Measurements from ENCODE around the gene ENOX2.
"Not testable (repeated sequence)": the region's sequence is repeated elsewhere in the genome, so short reads cannot be mapped to it uniquely, and the experiment has no call there.

Gene ENOX2

DNA sequence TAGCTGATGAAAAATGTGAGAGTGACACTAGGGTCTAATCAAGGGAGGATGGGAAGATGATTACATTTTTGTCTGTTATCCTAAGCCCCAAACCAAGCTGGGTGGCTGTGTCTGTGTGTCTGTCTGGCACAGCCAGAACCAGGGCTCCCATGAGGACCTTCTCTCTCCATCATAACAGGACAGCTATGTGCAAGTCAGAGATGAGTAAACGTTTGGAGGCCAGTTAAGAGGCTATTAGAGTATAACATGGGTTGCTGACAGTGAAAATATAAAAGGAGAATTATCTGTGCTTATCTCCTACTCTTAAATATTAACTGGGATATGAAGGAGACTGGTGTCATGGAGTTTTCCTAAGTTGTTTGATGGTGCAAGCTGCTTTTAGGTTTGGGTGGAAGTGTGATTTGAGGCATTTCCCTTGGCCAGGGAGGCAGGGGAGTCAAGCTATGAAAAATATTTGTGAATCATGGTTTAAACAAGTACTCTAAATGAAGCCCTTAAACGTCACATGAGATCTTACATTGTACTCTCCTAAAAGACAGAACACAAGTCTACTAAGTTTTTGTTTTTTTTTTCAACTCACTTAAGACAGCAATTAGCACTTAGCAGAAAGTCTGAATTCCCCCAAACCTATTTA, 156.2 kb downstream of the ENOX2 start:
- DNase-seq = no peak

DNA sequence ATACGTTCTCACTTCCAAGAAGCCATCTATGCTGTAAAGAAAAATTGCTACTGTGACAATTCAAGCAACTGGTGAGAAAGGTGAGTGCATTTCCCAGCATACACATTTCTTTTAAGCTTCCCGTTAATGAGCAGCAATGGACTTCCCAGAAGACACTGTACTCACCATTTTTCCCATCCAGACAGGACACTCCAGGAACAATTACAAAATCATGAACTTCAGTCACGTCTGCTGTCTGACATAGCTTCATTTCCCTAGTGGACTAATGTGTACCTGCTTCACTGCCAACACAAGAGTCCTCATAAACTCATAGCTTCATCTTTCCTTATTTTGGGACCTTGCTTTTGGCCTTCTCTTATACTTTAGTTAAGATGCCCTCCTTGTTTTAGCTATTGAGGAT, 156.9 kb downstream of the ENOX2 start:
- no peak for DNase-seq

DNA sequence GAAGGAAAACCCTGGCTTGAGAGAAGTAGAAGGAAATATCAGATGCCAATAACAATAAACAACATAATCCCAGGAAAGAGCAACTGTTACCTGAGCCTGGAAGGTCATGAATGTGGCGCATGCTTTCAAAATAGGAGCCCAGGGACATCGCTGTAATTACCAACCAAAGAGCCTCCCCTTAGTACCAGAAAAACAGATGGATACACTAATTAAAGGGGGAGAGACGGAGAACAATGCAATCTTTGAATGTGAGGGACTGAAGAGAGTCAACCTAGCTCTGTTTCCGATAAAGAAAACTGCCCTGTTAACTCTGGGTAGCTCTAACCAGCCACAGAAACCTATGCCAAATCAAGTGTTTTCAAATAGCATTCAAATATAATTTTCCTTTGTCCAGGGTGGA, 161.4 kb downstream of the ENOX2 start:
- no peak for DNase-seq

DNA sequence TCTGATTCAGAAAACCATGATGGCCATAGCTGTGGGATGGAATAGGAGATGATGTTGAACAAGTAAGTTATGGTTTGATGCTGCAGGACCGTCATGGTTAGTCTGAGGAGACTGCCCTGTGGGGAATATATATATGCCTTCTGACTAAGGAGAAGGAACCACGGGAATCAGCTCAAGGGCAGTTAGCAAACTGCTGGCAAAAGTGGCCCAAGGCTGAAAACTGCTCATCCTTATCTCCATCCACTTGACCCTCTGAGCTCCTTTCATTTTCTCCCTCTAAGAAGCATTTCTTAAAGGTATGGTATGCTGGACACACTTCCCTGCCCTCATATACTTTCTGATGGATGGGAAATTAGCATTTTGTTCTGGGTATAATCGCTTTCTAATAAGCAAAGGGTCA, 161.9 kb downstream of the ENOX2 start:
- DNase-seq = no peak

DNA sequence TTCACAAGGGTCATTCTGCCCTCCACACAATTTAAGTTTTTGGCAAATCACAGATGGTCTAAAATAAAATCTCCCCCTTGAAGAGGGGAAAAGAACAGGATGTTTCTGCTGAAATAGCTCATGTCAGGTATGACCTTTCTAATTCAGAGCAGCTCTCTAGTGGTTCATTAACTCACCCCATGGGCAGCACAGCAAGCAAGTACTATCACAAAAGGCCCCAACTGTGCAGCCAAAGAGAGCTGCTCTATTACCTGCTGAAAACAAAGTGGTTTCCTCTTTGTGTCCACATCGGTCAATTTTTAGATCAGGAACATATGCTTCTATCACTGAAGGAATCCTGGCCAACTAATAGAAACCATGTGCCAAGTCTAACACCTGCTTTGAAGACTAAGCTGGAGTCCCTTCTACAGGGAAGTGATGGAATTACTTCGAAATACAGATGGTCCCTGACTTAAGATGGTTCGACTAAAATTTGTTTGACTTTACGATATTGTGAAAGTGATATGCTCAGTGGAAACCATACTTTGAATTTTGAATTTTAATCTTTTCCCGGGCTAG, 164.3 kb downstream of the ENOX2 start:
- DNase-seq = no peak

DNA sequence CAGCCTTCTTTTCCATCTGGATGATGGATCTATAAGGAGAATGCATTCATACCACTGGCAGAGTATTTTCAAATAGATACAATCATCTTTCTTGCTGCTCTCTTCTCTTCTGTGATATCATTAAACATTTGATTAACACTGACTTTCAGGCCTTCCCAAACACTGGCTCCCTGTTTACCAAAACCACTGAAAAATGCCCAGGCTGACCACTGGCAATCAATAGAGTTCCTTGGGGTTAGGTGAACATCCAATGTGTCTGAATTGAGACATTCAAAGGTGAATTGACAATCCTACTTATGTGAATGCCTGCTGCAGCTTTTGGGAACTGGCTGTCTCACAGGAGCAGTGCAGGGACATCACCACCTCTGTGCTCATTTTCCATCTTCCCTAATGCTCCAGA, 168.3 kb downstream of the ENOX2 start:
- no peak for DNase-seq

DNA sequence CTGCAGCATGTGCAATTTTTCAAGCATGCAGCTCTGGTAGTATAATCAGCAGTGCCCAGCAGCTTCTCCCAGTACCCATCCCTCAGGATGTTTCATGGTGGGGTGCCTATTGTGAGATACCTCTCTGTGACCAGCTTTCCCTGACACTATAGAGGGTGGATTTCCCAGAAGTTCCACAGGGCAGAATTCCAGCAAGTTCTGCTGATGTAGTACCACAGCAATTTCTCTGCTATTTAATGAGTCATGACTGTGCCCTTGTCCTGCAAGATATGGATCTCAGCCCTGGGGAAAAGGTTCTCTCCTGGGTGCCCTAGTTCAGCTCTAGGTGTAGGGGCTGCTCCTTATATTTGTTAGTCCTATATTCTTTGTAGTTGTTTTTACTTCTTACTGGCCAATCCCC, 174.8 kb downstream of the ENOX2 start:
- DNase-seq = no peak

DNA sequence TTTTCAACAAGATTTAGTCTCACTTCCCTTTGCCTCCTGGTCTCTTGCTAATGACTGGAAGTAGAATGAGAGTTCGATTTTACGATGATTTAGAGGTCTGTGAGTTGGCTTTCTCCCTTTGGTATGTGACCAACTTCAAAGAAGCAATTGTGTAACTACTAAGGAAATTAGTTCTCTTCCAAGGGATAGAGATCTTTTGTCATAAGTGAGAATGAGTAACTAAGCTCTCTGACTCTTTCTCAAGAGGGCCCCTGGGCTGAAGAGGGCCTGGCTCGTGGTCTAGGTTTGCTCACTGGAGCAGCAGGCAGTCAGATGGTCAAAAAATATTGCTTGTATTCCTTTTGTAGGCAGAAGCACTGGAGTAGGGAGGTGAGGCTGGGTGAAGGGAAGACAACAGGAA, 176.3 kb downstream of the ENOX2 start:
- no peak for DNase-seq

DNA sequence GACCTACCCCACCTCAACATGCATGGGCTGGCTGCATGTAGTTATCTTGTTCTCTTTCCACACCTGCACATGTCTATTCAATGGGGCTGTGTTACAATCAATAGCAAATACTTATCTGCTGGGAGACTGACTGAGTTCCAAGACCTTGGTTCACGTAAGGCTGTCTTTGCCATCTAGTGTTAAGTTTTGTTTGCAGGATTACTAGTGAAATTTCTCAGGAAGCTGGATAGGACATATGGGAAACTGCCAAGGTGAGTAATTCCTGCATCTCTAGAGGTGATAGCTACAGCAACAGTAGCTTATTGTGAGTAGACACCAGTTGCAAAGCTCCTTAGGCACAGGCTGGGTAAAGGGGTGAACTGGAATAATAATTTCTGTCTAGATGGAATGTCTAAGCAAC, 177.5 kb downstream of the ENOX2 start:
- DNase-seq = no peak

DNA sequence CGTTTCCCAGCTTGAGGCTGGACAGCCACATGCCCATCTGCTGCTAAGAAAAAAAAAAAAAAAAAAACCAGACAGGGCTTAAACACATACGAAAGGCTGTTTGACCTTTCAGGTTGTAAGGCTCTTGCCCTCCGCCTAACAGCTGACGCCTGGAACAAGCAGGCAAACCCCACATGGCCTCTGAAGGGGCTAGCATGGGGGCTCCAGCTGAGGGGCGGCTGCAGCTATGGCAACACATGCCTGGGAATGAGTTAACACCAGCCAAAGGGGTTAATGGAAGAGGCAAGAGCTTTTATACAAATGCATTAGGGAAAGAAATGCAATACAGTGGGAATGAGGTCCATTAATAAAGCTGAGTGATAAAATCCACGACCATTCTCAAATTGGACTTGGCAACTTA, 183.6 kb downstream of the ENOX2 start:
- DNase-seq = no peak

DNA sequence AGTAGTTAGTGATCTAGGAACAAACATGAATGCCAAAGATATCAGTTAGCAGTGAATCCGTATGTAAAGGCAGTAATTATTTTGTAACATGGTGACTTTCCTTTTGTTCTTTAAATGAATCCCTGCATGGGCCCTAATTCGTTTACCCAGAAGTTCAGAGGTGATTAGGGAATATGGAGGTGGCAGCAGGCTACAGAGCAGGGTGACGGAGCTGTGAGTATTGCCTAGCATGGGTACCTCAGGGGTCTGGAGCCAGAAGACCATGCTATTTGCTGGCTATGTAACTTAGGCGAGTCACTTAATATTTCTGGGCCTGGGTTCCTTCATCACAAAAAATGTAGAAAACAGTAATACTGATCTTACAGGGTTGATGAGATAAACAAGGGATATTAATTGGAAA, 184.9 kb downstream of the ENOX2 start:
- no peak for DNase-seq

DNA sequence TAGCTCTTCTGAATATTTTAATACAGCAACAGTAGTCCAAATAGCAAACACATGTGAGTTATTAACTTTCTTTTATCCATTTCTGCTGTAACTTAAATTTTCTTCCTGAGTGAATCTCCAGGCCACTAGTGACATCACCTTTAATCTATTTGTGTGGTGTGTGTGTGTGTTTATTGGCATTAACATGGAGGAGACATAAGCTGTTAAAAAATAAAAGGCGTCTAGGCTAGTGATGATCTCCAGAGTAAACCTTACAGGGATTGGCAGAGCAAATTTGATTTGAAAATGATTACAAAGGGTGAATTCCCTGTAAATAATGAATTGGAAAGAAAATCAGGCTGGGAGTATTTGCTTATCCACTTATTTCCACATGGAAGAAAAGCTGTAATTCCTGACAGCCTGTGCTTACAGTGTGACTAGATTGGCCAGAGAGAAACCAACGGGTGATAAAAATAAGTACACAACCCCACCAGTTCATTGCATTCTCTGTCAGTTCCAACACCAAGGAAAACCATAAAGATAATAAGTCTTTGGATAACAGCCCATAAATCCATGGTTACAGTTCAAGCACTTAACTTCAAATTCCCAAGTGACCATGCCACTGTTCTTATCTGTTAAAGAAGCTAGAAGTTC, 186.1 kb downstream of the ENOX2 start:
- no peak for DNase-seq

DNA sequence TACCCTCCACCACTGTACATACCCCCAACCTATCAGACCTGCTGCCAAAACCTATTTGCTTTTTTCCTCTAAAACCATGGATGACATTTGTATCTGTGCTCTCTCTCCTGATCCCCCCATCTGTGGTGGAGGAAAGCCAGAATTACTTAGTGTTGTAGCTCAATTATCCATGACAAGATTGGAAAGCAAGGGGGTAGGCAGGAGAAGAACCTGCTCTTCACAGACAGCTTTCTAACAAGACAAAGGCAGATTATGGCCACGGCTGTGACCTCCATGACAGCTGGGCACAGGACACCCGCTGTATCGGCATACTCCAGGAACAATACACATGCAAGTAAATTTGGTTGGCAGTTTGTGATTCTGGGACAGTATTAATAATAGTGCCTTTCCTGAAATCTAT, 186.7 kb downstream of the ENOX2 start:
- DNase-seq = no peak

DNA sequence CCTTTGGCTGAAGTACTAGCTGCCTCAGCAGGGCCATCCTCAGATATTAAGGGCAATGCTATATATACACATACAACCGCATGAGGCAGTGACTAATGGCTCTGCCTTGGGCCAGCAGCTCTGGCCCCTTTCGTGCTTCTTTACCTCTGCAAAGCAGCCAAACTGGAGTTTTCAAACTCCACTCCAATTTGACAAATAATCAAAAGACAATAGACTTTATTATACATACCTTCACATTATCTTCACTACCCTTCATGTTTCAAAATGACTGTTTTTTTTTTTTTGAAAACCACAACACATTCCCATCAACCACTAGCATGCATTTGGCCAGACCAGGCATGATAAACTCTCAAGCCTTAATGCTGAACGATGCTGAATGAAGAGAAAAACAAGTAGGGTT, 187.7 kb downstream of the ENOX2 start:
- DNase-seq = no peak

DNA sequence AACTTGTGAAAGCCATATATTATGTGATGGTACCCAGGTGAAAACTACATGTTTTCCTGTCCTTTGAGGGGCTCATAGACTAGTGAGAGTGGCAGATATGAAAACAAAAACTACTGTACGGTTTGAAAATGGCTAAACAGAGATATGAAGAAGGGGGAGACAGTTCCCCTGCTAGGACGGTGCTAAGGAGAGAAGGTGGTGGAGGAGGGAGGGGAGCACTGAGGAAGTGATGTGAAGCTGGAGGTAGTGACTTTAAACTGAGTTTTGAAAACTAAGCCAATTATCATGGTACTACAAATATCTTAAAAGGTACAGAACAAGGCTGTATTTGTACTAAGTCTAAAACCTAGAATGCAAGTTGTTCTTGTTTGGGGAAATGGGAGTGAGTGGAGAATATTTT, 188.3 kb downstream of the ENOX2 start:
- DNase-seq = no peak

DNA sequence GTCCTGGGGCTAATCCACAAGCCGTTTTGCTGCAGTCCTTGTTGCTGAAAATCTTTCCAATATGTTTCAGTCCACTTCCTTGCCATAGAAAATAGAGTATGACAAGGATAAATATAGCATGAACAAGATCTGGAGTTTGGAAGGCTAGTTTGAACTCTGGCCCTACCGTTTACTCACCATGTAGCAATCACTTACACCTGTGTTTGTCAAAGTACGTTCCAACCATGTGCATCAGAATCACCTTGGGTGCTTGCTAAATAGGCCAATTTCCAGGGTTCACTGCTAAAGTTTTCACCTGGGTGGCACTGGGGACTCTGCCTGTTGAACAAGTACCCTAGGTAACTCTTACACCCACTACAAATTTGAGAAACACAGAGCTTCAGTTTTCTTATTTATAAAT, 188.9 kb downstream of the ENOX2 start:
- no peak for DNase-seq

DNA sequence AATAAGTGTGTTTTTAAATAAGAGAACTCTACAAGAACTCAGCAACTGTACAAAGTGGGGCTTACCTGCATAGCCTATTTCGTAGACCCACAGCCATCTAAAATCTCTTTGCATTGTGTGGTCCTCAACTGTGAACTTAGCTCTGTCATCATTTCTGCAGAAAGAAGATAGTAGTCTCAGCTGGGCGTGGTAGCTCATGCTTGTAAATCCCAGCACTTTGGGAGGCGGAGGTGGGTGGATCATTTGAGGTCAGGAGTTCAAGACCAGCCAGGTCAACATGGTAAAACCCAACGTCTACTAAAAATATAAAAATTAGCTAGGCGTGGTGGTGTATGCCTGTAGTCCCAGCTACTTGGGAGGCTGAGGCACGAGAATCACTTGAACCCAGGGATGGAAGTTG, 193.8 kb downstream of the ENOX2 start:
- not testable (repeated sequence) for DNase-seq

DNA sequence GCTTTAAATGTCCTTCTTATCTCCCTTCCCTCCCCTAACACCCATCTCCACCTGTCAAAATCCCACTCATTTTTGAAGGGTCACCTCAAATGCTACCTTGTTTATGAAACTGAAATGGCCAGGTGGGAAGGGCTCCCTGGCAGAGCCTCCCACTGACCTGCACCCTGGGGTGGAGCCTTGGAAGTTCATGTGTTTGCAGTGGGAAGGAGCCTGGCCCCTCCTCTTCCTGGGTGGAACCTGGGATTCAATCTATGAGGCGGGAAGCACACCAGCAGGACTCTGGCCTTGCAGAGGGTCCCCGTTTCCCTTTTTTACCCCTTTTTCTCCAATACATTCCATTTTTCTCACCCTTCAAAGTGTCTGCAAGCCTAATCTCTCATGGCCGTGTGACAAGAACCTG, 197.4 kb downstream of the ENOX2 start:
- DNase-seq = no peak

DNA sequence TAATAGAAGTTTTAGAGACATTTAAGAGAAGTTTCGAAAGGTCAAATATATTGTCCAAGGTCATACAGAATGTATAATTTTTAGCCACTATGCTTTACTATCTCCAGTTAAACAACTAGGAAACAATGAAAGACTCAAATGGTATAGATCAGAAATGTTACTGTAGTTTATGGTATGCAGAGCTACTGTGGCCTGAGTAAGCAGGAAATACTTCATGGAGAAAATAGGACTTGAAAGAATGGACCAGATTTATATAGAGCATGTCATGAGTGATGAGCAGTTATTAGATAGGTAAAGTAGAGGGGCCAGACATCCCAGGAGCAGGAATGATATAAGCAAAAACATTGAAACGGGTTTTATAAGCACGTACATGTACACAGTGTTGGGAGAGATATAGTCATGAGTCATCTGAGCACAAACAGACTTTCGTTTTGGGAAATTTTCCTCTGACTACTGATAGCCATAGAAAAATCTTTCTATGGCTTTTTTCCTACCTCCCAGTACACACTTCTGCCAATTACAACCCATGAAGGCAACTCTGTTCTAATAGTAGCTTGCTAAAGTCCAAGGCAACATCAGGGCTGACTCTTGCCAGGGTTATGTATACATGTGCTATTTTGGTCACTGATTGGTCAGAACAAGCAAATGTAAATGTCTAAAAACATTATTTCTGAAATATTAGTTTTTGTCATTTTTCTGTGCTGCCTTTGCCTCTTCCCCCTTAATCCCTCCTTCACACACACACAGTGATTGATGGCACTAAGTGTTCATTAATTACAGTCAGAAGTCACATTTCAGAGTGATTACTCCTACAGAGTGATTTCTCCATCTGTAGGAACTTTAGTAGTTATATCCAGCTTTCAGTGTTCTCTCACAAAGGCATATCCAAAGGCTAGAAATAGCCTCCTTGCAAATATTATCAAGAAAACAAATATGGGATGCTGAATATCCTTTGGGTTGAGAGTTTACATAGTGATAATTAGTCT, 198.7 kb downstream of the ENOX2 start:
- DNase-seq = no peak

DNA sequence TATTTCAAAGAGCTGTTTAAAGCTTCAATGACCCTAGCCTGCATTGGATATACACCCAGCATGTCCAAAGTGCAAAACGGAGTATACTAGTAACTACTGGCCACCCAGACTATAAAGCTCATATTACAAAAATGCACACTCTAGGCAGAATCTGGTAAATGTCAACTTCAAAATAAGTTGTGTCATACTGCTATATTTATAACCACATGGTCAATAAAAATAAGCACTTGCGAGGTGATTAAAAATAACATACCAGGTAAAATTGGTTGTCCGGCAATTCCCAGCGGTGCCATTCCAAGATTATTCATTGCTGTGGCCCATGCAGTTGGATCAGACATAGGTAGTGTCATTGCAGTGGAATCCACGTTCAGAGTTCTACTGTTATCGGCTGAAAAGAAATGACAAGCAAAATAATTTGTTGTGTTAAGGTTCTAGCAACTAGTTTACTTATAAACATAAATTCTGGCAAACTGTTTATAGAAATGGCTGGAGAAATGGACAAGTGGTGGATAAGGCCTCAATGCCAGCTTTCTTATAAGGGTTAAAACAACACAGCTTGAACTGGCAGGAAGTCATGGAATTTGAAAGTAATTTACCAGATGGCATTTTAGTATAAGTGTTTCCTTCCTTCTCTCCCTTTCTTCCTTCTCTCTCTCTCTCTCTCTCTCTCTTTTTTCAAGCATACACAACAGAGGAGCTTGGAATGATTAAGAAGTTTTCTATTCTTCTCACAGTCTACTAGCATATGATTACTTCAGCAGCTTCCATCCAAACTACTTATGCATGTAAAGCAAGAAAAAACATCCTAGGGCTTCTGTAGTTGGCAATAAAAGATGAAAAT, 199.9 kb downstream of the ENOX2 start:
- no peak for DNase-seq

DNA sequence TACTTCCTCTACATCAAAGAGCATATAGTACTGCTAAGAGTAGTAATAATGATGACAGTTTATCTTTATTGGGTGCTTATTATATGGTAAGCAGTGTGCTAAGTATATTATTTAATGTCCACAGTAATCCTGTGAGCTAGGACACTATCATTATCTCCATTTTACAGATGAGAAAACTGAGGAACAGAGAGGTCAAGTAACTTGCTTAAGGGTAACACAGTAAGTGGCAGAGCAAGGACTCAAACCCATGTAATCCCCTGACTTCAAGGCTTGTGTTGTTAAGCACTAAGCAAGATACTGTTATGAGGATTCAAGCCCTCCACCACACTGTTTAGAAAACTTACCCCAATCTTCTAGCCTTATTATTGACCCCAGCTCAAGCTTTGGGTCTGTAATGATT, 202.4 kb downstream of the ENOX2 start:
- DNase-seq = no peak

DNA sequence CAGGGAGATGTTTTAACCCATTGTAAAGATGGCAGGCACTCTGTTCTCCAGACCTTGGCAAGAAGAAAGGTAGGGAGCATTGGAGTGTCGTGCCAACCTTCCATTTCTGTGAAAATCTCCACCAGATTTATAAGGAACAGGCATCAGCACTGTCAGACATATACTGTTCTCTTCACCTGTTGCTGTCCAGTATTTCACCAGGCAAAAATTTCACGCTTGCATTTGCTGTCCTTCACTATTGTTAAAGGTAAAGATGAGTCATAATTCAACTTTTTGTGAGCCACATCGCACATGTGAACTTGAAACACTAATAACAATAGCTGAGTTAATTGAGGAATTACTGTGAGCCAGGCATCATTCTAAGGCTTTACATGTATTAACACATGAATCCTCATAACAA, 203.4 kb downstream of the ENOX2 start:
- no peak for DNase-seq

DNA sequence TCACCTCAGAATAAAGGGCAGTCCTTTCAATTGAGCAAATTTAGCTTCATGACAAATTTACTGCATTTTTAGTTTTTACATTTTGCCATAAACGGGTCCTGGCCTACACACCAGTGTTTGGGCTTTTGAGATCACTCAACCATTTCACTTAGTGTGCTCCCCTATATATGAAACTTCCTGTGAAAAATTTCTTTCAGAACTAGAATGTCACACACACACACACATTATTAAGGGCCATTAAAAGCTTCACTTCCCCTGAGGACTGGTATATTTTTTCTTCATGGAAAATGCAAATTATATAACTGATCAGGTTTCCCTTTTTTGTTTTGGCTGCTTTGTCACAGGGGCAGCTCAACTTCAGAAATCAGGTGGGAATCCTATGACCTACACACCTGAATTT, 206.5 kb downstream of the ENOX2 start:
- no peak for DNase-seq
